Dedifferentiated amniotic fluid mesenchymal stem cell (primary cell): ENCODE measurements around the gene ZNF547.
A peak's percentile ranks its signal among the peaks of the same experiment; 100 is the strongest.

Experiments used
- DNase-seq: peaks from one replicate; pipeline ENCODE4 v3.0.0-alpha.2; 2016; ENCODE audit errors: extremely low spot score

Gene ZNF547

DNA sequence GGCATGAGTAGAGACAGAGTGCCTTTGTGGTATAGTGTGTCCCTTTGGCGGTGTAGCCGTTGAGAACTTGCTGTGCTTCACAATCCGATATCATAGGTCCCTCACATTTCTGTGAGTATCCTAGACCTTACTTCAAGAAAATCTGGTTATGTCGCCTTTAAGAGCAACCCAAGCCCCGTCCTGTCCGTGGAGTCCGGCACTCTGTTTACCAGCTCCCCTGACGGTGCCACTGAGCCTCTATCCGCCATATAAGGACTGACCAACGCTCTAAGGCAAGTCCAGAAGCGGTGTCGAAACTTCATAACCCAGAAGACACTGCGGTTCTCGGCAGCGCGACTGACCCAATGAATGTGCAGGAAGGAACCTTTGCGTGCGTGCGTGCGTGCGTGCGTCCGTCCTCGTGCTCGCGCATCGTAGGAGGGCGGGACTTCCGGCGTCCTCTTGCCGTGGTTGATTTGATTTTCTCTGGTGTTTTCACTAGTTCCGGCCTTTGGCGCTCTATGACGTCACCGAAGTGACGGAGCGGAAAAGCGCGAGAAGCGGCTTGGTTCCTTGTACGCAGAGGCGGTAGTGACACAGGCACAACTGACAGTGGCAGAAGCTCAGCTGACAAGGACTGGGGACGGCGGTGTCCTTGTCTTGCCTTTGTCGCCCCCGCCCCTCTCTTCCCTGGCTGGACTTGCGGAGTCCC lies at the start of gene ZNF547, which contains the start of gene TRAPPC2B:
ZNF547 (plus strand) TSS at position 555 of the 691 bp plus-strand sequence. CDS start 5,005 bp downstream, outside the sequence.
TRAPPC2B (plus strand) TSS at position 555 of the 691 bp plus-strand sequence. CDS start 1,283 bp downstream, outside the sequence.
- peak; percentile 100 for DNase-seq

DNA sequence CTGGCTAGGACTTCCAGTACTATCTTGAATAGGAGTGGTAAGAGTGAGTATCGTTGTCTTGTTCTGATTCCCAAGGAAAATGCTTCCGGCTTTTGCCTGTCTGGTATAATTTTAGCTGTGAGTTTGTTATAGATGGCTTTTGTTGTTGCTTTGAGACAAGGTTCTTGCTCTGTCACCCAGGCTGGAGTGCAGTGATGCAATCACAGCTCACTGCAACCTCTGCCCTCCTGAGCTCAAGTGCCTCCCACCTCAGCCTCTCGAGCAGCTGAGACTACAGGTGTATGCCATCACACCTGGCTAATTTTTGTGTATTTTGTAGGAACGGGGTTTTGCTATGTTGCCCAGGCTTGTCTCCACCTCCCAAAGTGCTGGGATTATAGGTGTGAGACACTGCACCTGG lies 49.2 kb upstream of the ZNF547 start:
- DNase-seq, result no peak

DNA sequence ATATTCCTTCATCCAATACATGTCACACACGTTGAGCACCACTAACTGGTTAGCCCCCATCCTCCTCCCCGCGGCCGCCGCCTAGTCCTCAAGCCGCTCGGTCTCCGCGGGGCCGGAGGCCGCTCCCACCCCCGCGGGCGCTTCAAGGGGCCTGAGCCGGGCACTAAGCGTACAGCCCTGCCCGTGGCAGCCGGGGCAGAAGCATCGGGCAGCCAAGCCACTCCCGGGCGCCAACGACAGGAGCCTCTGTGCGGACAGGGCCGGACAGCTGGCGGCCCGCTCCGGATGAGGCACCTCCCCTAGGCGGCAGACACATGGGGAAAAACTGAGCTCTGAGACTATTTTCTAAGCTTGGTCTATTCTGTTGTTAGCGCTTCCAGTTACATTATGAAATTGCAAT lies 45.8 kb upstream of the ZNF547 start:
- DNase-seq, result no peak

DNA sequence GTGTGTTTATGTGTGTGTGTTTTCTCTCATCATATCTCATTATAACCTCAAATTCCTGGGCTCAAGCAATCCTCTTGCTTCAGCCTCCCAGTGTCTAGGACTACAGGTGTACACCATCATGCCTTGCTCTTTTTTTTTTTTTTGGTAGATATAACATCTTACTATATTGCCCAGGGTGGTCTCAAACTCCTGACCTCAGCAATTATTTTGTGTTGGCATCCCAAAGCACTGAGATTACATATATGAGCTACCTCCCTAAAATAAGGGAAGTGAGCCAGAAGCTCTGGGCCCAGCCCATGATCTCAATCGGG lies 43.5 kb upstream of the ZNF547 start:
- DNase-seq, result no peak

DNA sequence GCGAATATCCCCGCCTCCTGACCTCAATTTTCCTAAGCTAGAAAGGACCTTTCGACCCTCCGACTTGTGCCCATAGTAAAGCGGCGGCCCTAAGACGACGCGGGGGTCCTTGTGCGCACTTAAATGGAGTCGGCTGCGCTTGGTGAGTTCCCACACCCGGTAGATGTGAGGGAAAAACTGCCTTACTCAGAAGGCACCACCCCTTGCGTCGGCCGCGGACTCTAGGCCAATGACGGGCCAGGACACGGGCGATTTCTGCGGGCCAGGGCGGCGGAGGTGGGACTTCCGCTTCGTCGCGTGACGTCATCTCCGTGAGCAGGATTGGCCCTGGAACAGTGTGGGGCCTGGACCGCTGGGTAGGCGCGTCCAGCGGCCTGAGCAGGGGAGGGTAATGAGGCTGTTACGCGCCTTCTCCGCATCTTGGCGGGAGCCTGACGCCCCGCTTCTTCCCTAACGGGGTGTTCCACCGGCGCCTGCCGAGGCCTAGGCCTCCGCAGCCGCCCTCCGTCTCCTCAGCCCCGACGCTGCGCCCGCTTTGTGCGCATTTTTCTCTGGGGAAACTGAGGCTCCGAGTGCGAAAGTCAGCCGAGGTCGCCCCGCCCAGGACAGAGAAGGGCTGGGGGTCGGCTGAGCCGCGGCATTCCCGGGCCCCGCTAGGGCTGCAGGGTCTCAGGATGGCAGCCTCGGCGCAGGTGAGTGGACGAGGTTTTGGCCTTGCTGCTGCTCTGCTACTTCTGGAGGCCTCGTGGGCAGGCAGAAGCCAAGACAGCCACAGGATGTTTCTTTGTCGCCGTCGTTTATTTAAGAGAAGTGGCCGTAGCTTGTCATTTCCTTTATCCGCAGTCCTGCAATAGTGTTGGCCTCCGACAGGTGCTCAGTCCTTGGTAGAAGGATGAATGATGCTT lies 42.9 kb upstream of the ZNF547 start, which contains the start of gene ZNF543:
ZNF543 (plus strand) TSS at position 293 of the 905 bp plus-strand sequence; CDS start at position 675, 382 bp downstream.
- DNase-seq, result peak; percentile 97

DNA sequence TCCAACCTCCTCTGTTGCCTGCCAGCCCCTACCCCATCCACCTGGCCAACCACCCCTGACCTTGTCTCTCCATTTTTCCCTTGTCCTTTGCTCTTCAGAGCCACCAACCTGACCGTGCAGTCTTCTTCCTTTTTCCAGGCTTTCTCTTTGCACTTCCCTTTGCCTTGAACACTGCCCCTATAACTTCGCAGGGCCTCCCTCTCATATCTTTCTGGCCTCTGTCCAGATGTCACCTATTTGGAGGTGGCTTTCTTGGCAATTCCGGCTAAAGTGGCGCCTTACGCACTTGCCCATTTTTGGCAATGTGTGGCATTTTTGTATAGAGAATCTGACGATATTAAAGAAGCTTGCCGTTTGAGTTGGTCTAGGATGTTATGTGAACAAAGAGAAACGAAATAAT lies 42.2 kb upstream of the ZNF547 start:
- DNase-seq, result no peak

DNA sequence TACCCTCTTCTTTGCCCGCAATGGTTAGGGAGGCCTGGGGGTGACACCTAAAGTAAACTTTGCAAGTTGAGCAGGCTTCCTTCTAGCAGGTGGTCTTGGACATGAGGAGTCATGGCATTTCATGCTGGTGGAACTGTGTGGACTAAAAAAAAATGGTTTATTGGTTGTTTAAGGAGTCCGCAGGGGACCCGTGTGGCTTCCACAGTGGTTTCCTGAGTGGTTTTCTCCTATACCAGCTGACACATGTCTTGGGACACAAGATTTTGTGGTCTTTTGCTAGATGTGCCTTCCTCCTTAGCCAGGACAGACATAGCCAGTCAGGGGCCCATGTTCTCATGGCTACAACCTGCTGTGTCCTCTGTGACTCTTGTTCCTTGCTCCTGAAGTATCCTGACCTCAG lies 41.6 kb upstream of the ZNF547 start:
- DNase-seq, result no peak

DNA sequence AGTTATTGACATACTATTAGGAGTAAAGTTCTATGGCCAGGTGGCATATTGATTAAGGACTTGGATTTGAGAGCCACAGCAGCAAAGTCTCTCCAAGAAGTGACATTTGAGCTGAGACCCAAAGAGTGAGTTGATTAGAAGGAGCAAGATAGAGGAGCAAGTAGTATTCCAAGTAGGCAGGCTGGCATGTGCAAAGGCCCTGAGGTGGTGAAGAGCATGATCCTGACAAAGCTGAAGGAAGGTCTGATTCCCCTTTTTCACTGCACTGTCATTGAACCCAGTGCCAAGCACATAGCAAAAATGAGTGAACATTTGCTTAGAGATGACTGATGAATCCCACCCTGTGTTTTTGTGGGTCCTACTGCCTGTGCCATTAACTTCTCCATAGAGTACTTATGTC lies 38.4 kb upstream of the ZNF547 start:
- no peak for DNase-seq

DNA sequence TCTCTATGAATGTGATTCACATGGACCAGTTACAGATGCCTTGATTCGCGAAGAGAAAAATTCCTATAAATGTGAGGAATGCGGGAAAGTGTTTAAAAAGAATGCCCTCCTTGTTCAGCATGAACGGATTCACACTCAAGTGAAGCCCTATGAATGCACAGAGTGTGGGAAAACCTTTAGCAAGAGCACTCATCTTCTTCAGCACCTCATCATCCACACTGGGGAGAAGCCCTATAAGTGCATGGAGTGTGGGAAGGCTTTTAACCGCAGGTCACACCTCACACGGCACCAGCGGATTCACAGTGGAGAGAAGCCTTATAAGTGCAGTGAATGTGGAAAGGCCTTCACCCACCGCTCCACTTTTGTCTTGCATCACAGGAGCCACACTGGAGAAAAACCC lies 35.4 kb upstream of the ZNF547 start:
- DNase-seq, result no peak

DNA sequence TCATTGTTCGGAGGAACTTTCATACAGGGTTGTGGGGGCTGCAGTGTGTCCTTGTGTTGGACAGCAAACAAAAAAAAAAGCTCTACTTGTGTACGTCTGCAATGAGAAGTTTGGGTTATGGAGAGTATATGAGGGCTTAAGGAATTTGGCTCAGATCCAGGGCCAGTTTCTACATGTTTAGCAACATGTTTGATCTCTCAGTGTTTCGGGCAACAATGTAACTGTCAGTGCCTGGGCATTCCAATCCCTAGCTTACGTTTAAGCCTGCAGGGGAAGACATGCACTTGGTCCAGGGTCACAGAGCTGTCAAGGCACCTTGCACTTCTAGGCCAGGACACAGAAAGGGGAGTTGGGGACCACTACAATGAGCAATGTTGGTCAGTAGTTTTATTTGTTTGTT lies 29.2 kb upstream of the ZNF547 start:
- DNase-seq, result no peak

DNA sequence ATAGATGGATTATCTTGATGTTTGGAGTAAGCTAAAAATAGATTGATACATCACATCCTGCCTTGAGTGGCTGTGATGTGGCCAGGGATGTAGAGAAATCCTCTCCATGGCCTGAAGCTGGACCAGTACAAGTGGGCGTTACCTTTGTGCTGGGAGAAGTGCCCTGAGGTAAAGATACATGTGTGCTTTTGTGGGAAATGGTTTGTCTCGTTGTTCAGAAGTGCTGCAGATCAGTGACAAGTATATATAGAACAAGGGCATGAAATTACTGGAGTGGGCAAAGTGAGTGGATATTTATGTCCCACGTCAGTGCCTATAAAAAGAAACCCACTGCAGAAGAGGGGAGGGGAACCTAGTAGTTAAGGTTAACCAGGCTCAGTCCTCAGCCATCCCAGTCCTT lies 24.5 kb upstream of the ZNF547 start:
- DNase-seq, result no peak

DNA sequence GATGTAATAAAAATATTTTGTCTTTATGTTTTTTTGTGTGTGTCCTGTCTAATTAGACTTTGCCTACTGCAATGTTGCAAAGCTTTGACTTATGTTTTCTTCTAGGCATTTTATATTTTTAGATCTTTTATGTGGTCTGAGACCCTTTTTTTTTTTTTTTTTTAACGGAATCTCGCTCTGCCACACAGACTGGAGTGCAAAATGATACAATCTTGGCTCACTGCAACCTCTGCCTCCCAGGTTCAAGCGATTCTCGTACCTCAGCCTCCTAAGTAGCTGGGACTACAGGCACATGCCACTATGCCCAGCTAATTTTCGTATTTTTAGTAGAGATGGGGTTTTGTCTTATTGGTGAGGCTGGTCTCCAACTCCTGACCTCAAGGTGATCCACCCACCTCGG lies 20.8 kb upstream of the ZNF547 start:
- no peak for DNase-seq

DNA sequence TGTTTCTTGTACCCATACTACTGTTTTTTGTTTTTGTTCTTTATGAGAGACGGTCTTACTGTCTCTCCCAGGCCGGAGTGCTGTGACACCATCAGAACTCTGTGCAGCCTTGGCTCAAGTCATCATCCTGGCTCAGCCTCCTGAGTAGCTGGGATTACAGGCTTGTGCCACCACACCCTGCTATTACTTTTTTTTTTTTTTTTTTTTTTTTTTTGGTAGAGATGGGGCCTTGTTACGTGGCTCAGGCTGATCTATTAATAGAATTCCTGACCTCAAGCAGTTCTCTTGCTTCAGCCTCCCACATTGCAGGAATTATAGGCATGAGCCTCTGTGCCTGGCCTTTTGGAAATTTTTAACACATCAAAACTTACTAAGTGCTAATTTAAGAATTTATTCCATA lies 15.2 kb upstream of the ZNF547 start:
- peak; percentile 35 for DNase-seq

DNA sequence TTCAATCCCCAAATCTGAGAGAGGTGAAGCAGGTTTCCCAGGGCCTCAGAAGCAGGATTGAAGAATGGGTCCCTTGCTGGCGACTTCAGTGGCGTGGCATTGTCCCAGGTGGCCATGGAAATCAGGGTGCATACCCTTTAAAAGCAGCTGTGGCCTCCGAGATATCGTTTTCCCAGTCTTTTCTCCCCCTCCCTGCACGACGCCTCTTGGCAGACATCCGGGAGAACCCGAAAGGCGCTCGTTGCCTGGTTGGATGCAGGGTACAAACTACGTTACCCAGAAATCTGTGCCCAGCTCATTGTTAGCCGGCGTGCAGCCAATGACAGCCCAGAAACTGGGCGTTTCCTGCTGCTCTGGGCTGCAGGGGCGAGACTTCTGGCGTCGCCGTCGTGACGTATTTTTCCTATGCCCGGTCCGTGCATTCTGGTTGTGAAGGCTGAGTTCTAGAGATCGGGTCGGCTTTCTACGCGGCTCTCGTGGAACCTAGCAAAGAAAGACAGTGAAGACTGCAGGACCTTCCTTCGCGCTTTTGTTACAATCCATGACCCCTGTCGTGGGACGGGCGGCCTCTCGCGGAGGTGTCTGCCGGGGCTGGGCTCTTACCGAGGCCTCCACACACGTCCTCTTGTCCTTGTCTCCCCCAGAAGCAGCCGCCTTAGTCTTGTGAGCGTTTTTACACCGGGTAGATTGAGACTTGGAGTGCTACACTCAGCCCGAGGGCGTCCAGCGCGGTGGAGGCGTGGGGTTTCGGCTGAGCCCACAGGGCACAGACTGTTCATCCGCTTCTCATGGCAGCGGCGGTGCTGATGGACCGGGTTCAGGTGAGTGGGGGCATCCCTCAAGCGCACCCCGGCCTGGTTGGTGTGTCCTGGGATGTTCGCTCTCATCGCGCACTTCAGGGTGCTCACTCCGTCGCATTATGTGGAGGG lies 12.2 kb upstream of the ZNF547 start, which contains the start of gene ZNF304:
ZNF304 (plus strand) TSS at position 395 of the 929 bp plus-strand sequence; CDS start at position 789, 394 bp downstream.
- DNase-seq, result peak; percentile 96

DNA sequence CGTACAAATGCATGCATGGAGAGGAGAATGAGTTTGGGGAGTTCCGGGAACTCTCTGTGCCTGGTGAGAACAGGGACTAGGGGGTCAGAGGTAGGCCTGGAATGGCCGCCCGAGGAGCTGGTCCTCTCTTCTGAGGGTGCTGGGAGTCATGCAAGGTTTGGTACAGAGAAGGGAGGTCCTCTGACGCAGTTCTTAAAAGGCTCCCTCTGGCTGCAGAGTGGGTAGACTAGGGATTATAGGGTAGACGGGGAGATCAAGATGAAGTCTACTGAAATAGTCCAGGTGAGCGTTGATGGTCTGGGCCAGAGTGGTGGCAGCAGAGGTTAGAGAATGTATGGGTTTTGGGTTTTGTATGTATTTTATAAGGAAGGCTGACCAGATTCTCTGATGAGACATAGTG lies 11.5 kb upstream of the ZNF547 start:
- no peak for DNase-seq

DNA sequence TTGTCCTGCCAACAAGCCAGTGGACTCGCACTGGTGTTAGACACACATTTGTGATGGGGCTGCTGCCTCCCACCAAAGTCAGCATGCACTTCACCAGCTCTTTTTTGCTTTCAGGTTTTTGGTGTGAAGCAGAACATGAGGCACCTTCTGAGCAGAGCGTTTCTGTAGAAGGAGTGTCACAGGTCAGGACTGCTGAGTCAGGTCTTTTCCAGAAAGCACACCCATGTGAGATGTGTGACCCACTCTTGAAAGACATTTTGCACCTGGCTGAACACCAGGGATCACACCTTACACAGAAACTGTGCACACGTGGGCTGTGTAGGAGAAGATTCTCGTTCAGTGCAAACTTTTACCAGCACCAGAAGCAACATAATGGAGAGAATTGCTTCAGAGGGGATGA lies 7.4 kb upstream of the ZNF547 start:
- no peak for DNase-seq

DNA sequence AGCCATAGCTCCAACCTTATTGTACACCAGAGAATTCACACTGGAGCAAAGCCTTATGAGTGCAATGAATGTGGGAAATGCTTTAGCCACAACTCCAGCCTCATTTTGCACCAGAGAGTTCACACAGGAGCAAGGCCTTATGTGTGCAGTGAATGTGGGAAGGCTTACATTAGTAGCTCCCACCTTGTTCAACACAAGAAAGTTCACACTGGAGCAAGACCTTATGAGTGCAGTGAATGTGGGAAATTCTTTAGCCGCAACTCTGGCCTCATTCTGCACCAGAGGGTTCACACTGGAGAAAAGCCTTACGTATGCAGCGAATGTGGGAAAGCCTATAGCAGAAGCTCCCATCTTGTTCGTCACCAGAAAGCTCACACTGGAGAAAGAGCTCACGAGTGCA lies 5.9 kb upstream of the ZNF547 start:
- DNase-seq, result no peak

DNA sequence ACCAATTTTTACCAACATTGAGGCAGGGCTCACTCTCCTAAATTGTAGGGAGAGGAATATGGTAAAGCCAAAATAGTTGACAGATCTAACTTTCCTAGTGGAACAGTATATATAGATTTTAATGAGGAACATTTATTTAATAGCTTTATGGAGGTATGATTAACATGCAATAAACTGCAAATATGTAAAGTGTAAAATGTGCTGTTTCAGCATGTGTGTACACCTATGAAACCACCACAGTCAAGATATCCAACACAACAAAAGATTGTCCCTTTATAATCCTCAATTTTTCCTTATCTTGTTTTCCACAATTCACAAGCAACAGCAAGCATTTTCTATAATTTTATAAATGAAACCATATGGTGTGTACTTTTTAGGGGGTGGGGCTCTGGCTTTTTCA lies 4.1 kb upstream of the ZNF547 start:
- no peak for DNase-seq

DNA sequence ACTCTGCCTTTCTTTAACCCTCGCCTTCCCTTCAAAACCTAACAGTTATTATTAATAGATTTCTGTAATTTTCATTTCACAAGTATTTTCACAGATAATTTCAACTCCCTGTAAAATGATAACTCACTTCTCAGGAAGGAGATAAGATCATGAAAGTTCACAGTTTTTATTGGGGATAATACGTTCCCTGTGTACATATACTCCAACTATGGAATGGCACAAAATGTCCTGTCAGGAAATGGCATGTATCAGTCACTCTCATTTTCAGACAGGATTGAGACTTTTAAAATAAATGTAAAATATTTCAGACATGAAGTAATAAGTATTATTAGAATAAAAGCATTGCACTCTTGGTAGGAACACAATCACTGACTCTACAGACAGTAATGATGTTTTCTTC lies 932 bp upstream of the ZNF547 start:
- no peak for DNase-seq

DNA sequence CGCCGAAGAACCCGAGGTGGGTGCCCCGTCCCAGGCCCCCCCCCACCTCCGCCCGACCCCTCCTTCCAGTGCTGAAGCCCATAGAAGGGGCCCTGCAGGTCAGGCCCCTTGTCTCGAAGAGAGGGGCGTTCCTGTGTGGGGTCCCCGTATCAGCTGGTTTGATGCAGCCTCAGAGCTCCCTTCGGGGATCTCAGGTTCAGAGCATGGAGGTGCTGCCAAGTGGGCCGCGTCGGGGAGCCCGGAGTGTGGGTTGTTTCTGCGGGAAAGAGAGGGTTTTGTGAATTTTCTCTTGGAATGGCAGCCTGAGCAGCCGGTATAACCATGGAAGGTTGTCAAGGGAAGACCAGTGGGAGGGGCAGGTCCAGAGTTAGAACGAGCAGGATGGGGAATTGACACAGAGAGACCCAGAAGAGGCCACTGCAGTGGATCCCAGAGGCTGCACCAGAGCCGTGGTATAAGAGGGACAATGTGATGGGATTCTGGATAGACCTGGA lies 384 bp downstream of the ZNF547 start:
- peak; percentile 20 for DNase-seq

DNA sequence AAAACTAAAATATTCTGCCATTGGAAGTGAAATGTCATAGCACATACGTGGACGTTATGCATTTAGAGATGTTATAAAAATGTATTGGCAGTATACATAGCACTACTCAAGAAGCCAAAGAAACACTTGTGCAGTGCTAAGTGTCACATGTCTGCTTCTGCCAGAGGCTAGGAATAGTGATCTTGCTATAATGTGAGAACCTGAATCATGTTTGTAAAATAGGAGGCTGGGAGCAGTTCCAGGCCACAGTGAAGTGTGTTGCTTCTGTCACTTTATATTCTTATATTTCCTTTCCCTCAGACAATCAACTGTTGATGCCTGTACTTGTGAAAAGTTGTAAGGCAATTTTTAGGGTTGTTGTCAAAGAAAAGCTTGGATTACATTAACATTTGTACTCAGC lies 3.4 kb downstream of the ZNF547 start:
- no peak for DNase-seq

DNA sequence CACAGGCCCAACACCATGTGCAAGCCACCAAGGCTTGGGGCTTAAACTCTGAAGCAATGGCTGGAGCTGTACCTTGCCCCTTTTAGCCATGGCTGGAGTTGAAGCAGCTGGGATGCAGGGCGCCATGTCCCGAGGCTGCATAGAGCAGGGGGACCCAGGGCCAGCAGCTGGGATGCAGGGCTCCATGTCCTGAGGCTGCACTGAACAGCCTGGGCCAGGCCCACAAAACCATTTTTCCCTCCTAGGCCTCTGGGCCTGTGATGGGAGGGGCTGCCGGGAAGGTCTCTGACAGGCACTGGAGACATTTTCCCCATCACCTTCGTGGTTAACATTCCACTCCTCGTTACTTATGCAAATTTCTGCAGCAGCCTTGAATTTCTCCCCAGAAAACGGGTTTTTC lies 10.8 kb downstream of the ZNF547 start:
- DNase-seq, result no peak
